Activated CD8-positive, alpha-beta memory T cell treated with anti-CD3 and anti-CD28 coated beads for 24 hours (primary cell): ENCODE data around the gene PRIM1.
"Not testable (repeated sequence)": the region's sequence is repeated elsewhere in the genome, so short reads cannot be mapped to it uniquely, and the experiment has no call there.

Source experiments
- DNase-seq: peaks from one replicate; pipeline ENCODE4 v3.0.0-alpha.2; 2020

The PRIM1 gene

DNA sequence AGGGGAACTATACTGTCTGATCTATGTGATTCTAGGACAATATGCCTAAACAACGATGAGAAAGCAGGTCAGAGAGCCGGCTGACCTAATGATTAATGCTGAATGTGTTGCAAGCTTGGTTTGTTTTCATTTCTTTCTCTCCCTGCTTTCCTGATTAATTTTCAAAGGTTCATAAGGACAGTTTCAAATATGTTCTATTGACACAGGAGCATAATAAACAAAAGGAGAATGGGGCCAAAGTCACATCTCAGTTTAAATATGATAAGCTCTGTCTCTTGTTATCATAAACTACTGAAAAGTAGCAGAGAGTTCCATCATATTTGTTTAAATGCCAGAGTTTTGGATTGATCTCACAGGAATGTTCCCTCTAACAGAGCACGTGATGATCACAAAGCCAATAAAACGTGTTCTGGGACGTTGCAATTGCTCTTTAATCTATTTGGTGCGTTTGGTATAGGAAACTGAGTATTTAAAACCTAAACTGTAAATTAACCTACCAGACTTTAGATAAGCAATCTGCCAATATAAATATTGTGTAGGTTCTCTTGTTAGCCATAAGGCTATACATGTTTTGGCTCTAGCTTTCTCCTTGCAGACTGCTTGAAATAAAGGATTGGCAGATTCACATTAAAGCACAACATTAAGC lies 7.3 kb upstream of the PRIM1 start:
- no peak for DNase-seq

DNA sequence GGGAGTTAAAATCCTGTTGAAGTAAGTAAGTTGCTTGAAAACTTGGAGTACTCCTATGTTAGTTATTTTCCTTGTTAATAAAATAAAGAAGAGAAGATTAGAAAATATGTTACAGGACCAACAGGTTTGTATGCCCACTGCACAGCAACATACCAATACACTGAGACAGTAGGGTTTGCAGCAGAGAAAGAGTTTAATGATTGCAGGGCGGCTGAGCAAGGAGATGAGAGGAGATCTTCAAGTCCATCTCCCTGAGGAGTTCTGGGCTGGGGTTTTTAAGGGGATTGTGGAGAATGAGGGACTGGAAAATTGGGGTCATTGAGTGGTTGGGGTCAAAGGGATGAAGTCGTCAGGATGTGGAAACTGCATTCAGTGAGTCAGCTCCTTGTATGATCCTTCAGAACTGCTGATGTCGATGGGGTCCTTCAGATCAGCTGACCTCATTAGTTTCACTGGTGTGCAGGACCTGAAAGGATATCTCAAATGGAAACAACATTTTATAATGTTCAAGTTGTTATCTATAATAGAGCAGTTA lies 6.7 kb upstream of the PRIM1 start:
- DNase-seq: no peak

DNA sequence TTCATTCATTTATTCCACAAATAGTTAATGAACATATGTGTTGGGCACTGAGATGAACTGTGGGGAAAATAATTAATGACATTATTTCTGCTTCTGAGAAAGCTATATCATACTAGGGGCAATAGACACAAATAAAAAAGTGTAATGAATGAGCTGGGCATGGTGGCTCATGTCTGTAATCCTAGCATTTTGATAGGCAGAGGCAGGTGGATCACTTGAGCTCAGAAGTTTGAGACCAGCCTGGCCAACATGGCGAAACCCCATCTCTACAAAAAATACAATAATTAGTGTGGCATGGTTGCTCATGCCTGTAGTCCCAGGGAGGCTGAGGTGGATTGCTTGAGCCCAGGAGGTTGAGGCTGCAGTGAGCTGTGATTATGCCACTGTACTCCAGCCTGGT lies 5.8 kb upstream of the PRIM1 start:
- DNase-seq: not testable (repeated sequence)

DNA sequence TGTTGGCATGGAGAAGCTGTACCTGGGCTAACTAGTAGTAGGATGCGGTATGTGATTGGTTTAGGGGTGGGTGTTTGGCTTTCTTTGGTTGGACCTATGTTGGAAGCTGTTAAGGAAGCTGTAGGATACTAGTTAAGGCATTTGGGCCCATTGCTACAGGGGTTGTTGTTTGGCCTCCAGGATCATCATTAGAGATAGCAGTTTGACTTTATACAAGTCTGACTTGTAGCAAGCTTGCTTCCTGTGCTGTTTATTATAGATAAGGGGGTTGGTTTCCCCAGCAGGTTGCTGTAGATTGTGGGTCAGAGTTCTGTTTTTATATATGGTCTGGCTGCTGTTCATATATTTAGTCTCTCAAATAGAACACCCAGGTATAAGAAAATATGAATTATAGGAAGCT lies 1.4 kb upstream of the PRIM1 start:
- DNase-seq: no peak

DNA sequence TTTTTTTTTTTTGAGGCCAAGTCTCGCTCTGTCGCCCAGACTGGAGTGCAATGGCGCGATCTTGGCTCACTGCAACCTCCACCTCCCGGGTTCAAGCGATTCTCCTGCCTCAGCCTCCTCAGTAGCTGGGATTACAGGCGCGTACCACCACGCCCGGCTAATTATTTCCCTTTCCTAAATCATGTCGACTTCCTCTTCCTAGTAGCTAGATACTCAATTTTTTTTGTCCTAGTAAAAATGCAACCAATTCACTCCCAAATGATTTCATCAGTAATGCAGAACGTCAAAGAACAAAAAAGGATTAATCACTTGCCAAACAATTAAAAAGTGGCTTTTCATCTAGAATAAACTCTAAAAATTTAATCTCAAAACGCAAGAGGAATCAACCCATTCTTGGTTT lies 1.5 kb downstream of the PRIM1 start:
- not testable (repeated sequence) for DNase-seq

GRCh38 chr12:56749853-56750252 lies 2.3 kb downstream of the PRIM1 start:
- no peak for DNase-seq

DNA sequence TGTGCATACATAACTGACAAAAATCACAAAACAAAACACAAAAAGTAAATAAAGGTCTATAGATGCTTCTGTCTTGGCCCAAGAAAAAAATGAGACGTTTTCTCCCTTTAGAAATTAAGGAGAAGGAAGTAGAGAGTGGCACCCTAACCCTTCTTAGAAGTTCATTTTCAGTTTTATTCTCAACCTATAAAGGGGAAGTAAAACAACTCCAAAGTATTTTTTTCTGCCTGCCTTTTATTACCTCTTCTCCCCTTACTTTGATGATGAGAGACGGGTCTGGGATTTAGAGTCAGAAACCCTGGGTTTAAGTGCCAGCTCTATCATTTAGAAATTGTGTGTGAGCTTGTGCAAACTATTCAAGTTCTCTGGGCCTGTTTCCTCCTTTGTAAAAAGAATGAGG lies 2.8 kb downstream of the PRIM1 start:
- DNase-seq: no peak

DNA sequence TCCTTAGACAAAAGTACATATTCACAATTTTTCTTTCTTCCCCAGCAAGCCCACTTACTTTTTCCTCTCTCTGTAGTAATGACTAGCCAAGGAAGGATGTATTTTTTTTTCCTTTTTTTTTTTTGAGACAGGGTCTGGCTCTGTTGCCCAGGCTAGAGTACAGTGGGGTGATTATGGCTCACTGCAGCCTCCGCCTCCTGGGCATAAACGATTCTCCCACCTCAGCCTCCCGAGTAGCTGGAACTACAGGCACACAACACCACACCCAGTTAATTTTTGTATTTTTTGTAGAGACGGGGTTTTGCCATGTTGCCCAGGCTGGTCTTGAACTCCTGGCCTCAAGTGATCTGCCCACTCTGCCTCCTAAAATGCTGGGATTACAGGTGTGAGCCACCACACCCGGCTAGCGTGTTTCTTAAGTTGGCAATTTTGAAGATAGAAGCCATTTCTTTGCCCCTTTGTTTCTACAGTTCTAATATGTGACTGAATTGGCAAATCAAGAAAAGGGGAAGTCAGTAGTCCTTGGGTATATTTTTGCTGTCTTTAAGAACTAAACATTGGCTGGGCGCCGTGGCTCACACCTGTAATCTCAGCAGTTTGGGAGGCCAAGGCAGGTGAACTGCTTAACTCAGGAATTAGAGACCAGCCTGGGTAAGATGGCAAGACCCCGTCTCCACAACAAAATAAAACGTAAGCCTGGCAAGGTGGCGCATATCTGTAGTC lies 23.8 kb downstream of the PRIM1 start:
- no peak for DNase-seq

DNA sequence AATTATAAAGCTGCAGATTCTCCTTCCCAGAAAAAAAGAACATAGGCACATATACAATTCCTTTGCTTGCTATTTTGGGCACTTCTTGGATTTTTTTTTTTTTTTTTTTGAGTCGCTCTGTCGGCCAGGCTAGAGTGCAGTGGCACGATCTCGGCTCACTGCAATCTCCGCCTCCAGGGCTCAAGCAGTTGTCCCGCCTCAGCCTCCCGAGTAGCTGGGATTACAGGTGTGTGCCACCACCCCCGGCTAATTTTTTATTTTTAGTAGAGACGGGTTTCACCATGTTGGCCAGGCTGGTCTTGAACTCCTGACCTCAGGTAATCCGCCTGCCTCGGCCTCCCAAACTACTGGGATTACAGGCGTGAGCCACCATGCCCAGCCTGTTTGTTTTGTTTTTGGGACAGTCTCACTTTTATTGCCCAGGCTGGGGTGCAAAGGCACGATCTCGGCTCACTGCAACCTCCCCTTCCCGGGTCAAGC lies 25.9 kb downstream of the PRIM1 start:
- DNase-seq: not testable (repeated sequence)

DNA sequence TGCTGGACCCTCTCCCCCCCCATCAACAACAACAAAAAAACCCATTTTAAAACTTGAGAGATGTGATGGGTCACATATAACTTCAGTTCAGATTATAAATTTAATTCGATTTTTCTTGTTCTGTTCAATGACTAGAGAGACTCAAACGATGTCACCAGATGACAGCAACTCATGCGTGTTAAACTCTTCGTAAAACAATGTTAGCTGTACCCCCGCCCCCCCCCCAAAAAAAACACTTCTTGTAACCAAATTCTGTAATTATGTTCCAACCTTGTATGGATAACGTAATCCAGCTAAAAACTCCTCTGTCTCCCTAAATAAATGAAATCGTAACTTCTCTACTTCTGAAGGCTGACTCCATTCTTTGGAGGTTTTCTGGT lies 26.4 kb downstream of the PRIM1 start:
- no peak for DNase-seq

GRCh38 chr12:56724972-56725722 lies 27.0 kb downstream of the PRIM1 start, which contains the start of gene NACA:
NACA (minus strand) TSS chr12:56725299; CDS start chr12:56724521, 778 bp downstream.
- peak; percentile 97 for DNase-seq

- DNase-seq: no peak
These were observed 27.5 kb downstream of the PRIM1 start for GRCh38 chr12:56724701-56724971.

DNA sequence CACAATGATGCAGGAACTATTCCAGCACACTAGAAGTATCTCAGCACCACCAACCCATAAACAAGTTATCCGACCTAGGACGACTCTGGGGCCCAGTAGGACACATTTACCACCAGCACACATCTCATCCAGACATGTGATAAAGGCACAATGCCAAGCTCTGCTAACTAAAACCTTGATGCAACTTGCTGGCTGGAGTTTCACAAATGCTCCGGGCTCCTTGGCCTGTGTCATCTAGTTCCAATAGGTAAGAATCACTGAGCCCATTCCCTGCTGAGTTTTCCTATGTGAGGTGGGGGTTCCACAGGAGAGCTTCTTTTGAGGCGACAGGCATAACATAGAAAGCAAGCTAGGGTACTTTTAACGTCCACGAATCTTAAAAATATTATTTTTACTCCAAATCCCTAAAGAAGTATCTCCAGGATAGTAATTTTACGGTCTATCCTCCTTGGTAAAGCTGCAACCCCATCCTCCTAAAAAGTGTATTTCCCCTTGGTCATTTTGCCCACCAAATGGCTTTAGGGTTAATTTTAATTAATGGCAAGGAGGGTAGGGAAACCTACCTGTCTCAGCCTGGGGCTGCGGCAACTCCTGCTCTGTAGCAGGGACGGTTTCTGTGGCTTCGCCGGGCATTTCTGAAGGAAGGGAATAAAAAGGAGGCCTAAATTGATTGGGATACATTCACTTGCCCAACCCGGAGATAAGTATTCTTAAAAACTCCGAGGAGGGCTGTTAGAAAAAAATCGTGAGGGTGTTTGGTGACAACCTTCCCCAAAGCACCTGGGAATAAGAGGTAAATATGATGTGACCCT lies 28.0 kb downstream of the PRIM1 start:
- no peak for DNase-seq

GRCh38 chr12:56723352-56723751 lies 28.8 kb downstream of the PRIM1 start:
- DNase-seq: no peak

DNA sequence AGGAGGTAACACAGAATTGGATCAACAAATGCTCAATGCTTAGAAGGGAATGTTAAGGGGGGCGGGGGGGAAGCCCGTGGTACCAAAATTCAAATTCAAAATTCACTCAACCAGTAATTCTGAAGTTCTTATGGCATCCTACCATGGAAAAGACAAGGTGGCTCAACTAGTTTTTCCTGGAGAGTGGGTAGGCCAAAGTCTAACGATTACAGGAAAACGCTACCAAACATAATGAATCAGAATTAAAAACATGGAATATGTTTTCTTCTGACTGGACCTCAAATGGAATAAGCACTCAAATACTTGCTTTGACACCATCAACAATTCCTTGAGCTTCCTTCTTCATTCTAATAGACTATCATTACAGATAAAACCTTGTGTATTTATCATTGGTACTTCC lies 29.3 kb downstream of the PRIM1 start:
- no peak for DNase-seq

DNA sequence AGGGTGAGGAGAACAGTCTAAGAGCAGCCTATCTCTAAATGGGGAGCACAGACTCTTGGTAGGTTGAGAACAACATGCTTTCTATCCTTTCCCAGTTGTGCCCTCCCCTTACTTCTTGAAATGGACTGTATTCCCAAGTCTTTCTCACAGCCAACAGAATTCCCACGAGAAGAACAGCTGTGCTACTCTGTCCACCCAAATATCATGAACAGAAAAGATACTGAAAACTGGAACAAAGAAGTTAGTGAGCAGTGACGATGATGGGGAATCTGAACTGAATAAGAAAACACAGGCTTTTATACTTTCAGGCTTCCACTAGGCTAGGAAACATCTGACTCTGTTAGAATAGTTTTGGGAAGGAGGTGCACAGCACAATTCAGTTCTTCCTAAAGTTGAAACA lies 30.4 kb downstream of the PRIM1 start:
- no peak for DNase-seq

DNA sequence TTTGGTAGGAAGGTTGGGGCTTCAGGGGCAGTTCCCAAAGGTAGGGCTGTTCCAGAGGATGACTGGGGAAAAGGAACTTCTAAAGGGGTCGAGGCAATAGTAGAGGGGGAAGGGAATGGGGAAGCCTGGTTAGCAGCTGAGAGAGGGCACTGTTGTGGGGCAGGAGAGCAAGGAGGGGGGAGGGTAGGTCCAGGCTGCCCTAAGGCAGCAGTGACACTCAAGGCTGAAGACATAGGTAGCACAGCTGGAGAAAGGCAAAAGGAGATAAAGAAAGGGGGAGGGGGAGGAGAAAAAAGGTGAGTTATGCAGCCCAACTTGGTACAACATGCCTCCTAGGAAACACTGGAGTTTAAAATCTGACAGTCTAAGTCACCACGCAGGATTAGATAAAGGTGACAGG lies 30.9 kb downstream of the PRIM1 start:
- no peak for DNase-seq

GRCh38 chr12:56720731-56721151 lies 31.4 kb downstream of the PRIM1 start:
- no peak for DNase-seq

- no peak for DNase-seq
These were observed 33.1 kb downstream of the PRIM1 start for GRCh38 chr12:56719056-56719455.

- peak; percentile 54 for DNase-seq
These were observed 33.5 kb downstream of the PRIM1 start for GRCh38 chr12:56718636-56719035.

DNA sequence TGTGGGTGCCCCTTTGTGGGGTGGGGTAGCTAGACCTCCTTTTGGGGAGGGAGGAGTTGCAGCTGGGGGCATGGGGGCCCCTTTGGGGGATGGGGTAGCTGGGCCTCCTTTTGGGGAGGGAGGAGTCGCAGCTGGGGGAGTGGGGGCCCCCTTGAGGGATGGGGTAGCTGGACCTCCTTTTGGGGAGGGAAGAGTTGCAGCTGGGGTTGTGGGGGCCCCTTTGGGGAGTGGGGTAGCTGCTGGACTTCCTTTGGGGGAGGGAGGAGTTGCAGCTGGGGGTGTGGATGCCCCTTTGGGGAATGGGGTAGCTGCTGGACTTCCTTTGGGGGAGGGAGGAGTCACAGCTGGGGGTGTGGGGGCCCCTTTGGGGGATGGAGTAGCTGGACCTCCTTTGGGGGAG lies 34.0 kb downstream of the PRIM1 start:
- peak; percentile 53 for DNase-seq

DNA sequence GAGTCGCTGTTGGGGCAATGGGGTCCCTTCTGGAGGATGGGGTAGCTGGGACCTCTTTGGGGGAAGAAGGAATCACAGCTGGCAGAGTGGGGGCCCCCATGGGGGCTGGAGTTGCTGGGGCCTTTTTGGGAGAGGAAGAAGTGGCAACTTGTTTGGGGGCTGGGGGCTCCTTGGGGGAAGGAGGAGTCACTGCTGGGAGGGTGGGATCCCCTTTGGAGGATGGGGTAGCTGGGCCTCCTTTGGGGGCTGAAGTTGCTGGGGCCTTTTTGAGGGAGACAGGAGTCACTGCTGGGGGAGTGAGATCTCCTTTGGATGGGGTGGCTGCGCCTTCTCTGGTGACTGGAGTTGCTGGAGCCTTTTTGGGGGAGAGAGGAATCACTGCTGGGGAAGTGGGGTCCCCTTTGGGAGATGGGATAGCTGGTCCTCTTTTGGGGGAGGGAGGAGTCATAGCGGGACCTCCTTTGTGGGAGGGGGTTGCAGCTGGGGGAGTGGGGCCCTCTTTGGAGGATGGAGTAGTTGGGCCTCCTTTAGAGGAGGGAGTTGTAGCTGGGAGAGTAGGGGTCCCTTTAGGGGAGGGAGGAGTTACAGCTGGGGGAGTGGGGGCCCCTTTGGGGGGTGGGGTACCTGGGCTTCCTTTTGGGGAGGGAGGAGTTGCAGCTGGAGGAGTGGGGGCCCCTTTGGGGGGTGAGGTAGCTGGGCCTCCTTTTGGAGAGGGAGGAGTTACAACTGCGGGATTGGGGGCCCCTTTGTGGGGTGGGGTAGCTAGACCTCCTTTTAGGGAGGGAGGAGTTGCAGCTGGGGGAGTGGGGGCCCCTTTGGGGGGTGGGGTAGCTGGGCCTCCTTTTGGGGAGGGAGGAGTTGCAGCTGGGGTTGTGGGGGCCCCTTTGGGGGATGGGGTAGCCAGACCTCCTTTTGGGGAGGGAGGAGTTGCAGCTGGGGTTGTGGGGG lies 34.9 kb downstream of the PRIM1 start:
- no peak for DNase-seq
